GM21786 (cell line): ENCODE data around the gene TTC7B.

Experiments used
- ATAC-seq: cut with Tn5 transposase; IDR thresholded peaks from one replicate; pipeline ENCODE4 v1.9.1; 2021; ENCODE audit not compliant: unreplicated experiment

The TTC7B gene

GRCh38 chr14:90604356-90604755, 211.9 kb downstream of the TTC7B start:
- no peak for ATAC-seq

- no peak for ATAC-seq
Measured at GRCh38 chr14:90603841-90604240, 212.4 kb downstream of the TTC7B start.

- no peak for ATAC-seq
Measured at GRCh38 chr14:90603336-90603735, 212.9 kb downstream of the TTC7B start.

GRCh38 chr14:90602088-90602687, 214.0 kb downstream of the TTC7B start:
- ATAC-seq, result no peak

- no peak for ATAC-seq
Measured at GRCh38 chr14:90601563-90601962, 214.7 kb downstream of the TTC7B start.

GRCh38 chr14:90600619-90601018, 215.6 kb downstream of the TTC7B start:
- no peak for ATAC-seq

- ATAC-seq, result no peak
Measured at GRCh38 chr14:90599748-90600507, 216.3 kb downstream of the TTC7B start.

GRCh38 chr14:90599339-90599738, 216.9 kb downstream of the TTC7B start:
- ATAC-seq, result no peak

- ATAC-seq, result no peak
Measured at GRCh38 chr14:90597961-90598360, 218.3 kb downstream of the TTC7B start.

- no peak for ATAC-seq
Measured at GRCh38 chr14:90596733-90597132, 219.5 kb downstream of the TTC7B start.

GRCh38 chr14:90593254-90594040, 222.8 kb downstream of the TTC7B start:
- ATAC-seq, result no peak

- no peak for ATAC-seq
Measured at GRCh38 chr14:90592655-90593054, 223.6 kb downstream of the TTC7B start.

- ATAC-seq, result no peak
Measured at GRCh38 chr14:90587918-90588317, 228.3 kb downstream of the TTC7B start.

GRCh38 chr14:90587252-90587910, 228.8 kb downstream of the TTC7B start:
- no peak for ATAC-seq

- ATAC-seq, result no peak
Measured at GRCh38 chr14:90585106-90585505, 231.1 kb downstream of the TTC7B start.

GRCh38 chr14:90583916-90584605, 232.2 kb downstream of the TTC7B start:
- ATAC-seq, result no peak

GRCh38 chr14:90583427-90583826, 232.8 kb downstream of the TTC7B start:
- ATAC-seq, result no peak

- ATAC-seq, result no peak
Measured at GRCh38 chr14:90582166-90582565, 234.1 kb downstream of the TTC7B start.

- no peak for ATAC-seq
Measured at GRCh38 chr14:90581745-90582144, 234.5 kb downstream of the TTC7B start.

GRCh38 chr14:90580377-90581335, 235.6 kb downstream of the TTC7B start:
- ATAC-seq, result no peak
